GM12873 (cell line): ENCODE measurements around the gene DGKK.

Source experiments
- TF ChIP-seq, protein P1 (sequence below): IDR thresholded peaks from 2 replicates; pipeline ENCODE4 v1.5.1; 2012; ENCODE audit warnings: low read depth, mild to moderate bottlenecking, moderate library complexity, low read length, control low read depth; ENCODE audit not compliant: insufficient read depth; ENCODE audit errors: missing control alignments

DGKK gene

DNA sequence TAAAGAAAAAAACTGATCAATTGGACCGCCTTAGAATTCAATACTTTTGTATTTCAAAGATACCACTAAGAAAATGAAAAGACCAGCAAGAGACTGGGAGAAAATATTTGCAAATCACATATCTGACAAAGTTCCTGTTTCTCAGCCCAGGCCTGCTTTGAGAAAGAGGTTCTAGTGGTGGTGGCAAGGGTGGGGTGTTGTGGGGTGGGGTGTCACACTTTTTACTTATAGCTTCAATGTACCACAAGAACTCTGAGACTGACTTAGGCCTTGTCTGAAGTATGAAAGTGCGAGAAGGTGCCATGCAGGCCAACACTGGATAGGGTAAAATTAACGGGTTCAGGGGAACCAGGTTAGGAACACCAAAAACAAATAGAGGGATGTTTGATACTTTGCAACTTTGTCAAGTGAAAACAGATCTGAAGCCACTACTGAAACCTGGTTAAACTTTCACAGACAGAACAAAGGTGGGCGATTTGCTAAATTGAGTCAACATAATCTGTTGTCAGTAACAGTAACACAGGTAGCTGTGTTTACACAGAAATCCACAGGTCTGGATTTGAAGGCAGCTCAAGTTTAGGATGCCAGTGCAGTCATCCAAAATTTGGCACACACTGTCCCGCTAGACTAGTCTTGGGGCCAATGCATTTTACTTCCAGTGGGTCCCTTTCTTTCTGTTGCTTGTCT lies 88.8 kb downstream of the DGKK start:
- TF ChIP-seq, protein P1, sequence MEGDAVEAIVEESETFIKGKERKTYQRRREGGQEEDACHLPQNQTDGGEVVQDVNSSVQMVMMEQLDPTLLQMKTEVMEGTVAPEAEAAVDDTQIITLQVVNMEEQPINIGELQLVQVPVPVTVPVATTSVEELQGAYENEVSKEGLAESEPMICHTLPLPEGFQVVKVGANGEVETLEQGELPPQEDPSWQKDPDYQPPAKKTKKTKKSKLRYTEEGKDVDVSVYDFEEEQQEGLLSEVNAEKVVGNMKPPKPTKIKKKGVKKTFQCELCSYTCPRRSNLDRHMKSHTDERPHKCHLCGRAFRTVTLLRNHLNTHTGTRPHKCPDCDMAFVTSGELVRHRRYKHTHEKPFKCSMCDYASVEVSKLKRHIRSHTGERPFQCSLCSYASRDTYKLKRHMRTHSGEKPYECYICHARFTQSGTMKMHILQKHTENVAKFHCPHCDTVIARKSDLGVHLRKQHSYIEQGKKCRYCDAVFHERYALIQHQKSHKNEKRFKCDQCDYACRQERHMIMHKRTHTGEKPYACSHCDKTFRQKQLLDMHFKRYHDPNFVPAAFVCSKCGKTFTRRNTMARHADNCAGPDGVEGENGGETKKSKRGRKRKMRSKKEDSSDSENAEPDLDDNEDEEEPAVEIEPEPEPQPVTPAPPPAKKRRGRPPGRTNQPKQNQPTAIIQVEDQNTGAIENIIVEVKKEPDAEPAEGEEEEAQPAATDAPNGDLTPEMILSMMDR, result no peak

DNA sequence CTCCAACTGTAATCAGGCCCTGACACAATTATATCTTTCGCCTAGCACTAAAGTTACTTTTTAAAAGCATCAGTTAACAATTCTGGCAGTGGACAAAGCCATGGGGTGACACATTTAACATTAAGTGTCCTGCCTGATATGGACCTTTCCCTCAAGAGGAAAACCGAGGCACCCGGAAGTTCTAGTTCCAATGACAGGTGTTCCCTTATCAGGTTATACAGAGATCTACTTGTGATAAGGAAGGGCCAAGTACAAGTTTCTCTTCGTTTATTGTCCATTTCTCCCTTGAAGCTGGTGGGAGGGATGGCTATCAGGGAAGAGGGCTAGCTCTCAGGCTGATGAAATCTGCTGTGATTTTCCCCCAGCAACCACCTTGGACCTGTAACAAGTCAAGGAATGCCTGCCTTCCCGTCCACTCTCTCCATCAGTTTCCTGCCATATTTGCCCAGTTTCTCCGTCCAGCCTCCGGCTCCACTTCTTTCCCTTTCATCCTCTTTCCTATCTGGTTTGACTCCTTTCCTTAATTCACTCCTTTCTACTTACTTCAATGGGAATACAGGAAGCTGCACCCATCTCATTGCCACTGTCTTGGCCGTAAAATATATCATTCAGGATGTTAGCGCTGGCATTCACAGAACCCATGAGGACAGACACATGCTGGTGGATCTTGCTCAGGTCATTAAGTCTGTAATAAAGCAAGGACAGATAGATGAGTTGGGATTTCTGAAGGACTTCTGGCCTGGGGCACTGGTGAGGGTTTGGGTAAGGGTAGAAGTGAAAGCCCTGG lies 95.0 kb downstream of the DGKK start:
- TF ChIP-seq, protein P1, result no peak

DNA sequence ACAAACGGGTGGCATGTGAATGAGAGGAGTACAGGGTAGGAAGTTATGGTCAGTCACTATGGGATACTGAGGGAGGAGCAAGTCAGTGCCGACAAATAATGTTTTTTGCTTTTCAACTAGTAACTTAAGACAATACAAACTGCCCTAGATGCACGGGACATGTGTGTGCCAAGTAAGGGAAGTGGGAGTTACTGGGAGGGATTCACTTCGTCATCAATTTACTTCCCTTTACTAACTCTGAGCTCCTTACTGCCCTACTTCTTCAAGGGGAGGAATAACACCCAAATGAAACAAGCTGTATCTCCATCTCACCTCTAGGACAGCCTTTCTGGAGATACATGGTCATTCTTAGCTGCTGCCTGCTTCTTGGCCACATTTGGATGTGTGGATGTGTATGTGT lies 97.7 kb downstream of the DGKK start:
- TF ChIP-seq, protein P1, result no peak

DNA sequence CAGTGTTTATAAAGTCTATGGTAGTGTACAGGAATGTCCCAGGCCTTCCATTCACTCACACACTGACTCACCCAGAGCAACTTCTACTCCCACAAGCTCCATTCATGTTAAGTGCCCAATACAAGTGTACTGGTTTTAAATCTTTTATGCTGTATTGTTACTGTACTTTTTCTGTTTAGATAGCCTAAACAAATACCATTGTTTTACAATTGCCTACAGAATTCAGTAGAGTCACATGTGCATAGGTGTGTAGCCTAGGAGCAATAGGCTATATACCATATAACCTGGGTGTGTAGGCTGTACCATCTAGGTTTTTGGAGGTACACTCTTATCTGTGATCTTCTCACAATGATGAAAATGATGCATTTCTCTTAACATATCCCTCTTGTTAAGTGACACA lies 126.7 kb downstream of the DGKK start:
- TF ChIP-seq, protein P1, result no peak

DNA sequence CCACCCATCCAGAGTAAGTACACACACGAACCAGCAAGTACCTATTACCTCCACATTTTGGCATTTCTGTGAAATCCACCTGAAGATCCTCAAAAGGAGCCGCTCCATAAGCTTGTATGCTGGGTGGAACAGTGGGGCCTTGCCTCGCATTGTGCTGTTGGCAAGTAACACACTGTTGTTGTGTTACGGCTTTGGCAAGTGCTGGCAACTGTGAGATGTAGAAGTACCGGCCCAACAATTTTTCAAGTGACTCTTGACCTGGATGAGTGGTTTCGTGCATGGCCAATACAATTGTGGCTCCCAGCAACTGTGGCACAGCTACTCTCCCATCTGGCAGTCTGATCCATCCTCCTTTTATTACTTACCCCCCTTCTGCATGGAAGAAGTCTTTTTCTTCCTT lies 137.3 kb downstream of the DGKK start:
- TF ChIP-seq, protein P1, result no peak

DNA sequence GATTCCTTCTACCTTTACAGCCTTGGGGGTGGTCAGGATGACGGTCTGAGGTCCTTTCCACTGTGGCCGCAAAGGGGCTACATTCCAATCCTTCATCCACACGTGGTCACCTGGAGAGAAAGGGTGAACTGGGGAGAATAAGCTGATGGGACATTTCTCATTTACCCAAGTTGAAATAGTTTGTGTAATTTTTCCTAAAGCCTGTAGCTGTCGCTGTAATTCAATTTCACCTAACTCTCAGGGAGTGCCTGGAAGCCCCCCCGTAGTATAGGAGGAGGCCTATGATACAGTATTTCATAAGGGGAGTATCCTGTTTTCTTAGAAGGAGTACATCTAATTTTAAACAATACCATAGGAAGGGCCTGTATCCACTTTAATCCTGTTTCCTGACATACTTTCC lies 138.0 kb downstream of the DGKK start:
- TF ChIP-seq, protein P1, result peak; percentile 7

DNA sequence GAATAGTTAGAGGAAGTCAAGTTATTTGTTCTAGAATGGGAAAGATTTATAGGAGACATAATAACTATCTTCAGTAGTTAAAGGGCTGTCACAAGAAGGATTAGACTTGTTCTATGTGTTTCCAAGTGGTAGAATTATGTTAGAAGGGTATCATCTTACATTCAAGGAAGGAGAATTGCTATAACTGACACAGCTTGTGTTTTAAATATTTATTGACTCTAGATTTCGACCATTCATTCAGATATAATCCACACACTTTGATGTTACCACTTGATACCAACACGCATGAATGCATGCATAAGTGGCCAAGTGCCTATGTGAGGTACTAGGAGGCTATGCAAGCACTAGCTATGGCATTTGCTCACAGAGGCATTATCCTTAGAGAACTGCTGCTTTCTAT lies 143.4 kb downstream of the DGKK start:
- TF ChIP-seq, protein P1, result no peak
